GM18867 (cell line): ENCODE measurements around the gene CCDC172.
A peak's percentile ranks its signal among the peaks of the same experiment; 100 is the strongest.
"Not testable (repeated sequence)": the region's sequence is repeated elsewhere in the genome, so short reads cannot be mapped to it uniquely, and the experiment has no call there.

Experiments used
- ATAC-seq: cut with Tn5 transposase; IDR thresholded peaks from one replicate; pipeline ENCODE4 v1.9.1; 2021; ENCODE audit warnings: mild to moderate bottlenecking, moderate library complexity; ENCODE audit not compliant: unreplicated experiment

CCDC172 gene

DNA sequence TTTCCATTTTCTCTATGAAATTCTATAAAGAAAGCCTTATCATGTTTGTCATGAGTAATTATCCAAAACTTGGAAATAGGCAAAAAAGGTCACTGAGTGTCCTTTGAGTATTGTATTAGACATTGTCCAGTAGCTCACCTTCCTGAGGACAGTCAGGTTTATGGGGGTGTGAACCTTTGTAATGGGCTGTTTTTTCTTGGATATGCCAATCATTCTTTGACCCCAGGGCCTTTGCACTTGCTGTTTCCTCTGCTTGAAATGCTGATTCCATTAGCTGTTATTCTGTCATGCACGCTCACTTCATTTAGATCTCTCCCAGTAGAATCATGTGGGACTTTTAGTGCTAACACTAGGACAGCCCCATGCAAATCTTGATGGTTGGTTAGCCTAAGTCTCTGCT is 4.9 kb downstream of the CCDC172 start:
- ATAC-seq = no peak

DNA sequence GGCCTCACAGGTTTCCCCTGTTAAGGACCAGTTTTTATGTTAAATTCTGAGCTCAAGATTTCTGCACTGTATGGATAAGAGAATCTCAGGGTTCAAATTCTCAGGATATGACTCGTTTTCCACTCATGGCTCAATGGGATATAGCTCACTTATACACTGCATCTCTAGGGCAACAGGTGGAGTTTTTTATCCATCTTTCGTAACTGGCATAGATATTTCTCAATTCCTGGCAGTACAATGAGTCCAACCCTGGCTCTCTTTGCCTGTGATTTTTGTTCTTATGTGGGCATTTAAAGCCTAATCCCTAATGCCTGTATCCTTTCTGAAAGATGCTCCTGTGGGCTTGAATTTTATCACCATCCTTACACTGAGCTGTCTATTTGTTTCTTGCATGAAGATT is 7.6 kb downstream of the CCDC172 start:
- ATAC-seq = no peak

DNA sequence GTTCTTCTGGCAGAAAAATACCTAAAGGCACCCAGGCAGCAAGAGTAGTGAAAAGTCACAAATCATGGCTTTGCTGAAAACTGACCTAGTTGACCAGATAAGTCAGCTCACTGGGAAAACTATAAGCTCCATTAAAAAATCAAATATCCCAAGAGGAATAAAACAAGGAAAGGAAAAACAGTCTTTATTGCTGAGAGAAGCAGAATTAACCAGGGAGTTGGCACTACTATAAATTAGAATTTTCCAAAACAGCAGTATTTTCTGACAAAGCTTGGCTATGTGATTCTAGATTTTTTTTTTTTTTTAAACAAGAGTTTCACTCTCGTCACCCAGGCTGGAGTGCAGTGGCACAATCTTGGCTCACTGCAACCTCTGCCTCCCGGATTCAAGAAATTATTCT is 12.6 kb downstream of the CCDC172 start:
- no peak for ATAC-seq

DNA sequence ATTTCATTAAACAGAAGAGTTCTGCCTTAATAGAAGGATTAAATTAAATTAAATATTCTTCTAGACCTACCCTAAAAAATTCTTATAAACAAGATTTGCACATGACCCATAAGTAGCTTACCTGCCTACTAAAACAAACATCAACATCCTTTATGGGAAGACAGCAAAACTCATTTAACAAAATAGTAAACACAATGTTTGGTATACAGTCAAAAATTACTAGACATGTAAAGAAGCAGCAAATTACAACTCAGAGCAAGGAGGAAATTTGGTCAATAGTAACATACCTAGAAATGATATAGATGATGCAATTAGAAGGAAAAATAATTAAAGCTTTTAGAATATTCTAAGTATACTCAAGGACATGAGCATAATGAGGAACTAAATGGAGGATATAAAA is 27.9 kb downstream of the CCDC172 start:
- no peak for ATAC-seq

DNA sequence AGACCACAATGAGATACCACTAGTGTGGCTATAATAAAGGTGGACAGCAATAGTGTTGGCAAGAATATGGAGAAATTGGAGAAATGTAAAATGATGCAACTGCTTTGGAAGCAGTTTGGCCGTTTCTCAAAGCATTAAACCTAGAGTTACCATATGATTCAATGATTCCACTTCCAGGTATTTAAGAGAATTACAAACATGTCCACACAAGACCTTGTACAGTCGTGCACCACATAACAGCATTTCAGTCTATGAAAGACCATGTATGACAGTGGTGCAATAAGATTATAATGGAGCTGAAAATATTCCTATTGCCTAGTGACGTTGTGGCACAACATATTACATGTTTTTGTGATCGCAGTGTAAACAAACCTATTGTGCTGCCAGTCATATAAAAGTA is 29.6 kb downstream of the CCDC172 start:
- no peak for ATAC-seq

DNA sequence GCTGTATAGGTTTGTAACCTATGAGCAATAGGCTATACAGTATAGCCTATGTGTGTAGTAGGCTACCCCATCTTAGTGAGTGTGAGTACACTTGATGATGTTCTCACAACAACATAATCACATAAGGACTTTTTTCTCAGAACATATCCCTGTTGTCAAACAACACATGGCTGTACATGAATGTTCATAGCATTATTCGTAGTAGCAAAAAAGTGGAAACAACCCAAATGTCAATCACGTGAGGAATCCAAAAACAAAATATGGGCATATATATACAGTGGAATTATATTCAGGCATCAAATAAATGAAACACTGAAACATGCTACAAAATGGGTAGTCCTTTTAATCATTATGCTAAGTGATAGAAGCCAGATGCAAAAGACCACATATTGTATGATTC is 31.1 kb downstream of the CCDC172 start:
- ATAC-seq = no peak

DNA sequence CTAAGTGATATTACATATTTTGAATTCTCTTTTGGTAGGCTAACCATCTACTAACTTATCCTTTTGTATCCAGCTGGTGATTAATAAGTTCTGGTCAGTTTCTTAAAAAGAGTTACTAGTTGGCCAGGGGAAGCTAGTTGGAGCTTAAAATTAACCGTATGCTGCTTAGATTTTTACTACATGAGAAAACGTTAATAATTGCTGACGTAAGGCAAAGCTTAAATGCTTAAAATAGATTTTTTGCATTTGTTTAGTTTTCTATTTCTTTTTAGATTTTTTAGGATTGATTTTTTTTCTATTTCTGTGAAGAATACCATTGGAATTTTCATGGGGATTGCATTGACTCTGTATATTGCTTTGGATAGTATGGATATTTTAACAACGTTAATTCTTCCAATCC is 32.6 kb downstream of the CCDC172 start:
- no peak for ATAC-seq

DNA sequence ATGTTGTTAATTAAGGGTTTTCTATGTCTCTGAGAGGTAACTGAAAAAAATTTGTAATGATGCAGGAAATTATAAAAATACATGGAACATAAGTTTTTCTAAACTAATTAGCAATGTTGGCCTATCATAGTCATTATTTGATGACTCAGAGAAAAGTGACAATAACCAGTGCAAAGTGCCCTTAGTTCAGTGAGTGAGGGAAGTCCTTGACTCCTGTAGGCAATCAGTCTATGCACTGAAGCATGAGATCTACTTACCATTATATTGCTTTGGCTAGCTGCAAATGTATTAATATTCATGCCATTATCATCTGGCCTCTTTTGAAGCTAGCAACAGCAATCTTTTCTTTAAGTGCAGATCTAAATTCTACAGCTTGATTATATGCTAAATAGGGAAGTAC is 40.6 kb downstream of the CCDC172 start:
- no peak for ATAC-seq

DNA sequence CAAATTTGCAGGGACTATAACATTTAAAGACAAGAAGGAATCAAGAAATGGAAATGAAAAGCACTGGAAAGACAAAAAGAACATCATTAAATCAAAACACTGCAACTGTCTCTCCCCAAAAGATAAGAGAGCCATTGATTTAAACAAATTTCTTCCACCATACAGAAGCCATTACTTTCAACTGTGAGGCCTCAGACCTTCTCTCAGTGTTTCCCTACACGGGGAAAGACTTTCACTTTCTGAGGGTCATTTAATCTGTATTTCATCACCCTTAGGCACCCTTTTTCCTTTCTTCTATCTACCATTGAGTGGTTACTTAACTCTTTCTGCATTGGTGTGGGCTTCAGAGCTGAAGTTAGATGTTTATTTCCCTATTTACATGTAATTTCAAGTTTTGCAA is 47.5 kb downstream of the CCDC172 start:
- ATAC-seq = no peak

DNA sequence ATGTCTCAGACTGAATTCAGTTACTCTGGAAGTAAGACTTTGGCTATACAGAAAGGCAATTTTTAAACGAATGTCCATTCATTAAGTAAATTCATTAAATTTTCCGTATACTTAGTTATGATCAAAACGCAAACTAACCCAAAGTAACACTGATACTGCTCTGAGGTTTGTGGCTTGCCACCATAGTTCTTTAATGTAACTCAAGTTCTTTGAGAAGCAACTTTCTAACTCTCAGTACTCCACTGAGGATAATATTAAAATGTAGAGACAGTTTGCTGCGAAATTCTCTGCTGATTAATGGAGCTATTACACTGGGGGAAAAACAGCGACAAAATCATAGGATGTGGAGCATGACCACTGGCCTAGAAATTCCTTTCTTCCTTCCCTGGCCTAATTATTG is 58.0 kb downstream of the CCDC172 start:
- ATAC-seq = no peak

DNA sequence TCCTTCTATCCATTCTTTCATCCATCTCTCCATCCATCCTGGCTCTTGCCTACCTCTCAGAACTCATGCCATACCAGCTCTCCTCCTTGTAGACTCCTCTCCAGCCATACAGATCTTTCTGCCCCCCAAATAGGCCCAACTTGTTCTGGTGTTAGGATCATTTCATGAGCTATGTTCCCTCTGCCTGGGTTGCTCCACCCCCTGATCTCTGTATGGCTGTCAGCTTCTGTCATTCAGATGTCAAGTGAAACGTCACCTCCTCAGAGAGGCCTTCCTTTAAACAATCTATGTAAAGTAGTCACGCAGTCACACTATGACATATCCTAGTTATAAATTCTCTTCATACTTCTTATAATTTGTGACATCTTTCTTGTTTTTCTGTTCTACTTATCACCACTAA is 61.1 kb downstream of the CCDC172 start:
- ATAC-seq = no peak

DNA sequence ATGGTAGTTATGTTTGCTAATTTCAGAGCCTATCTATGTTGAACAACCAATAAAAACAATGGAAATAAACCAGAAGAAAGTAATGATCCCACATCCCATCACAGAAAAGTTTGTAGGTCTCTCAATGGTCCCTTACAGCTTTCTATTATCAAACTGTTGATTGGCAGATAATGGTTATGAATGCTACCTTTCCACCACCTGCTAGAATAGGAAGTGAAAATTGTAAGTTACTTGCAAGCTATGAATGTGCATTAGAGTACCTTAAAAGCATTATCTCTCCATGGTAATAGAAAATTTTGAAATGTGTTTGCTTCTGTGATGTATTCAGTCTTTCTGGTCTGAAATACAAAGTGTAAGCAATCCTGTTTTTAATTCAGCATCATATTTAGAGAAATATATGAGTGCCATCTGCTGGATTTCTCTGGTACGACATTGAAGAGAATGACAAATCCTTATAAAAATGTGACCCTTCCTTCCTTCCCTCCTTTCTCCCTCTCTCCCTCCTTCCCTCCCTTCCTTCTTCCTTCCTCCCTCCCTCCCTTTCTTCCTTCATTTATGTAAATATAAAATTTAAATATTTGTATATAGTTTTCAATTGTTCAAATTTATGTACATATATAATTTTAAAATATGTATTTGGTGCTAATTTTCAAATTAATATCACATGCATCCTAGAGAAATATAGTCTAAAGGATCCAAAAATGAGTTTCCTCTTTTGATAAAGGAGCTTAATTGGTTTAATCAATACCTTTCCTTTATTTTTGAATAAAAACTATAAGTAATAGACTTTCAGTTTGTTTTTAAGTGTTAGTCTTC is 62.0 kb downstream of the CCDC172 start:
- peak; percentile 63 for ATAC-seq

DNA sequence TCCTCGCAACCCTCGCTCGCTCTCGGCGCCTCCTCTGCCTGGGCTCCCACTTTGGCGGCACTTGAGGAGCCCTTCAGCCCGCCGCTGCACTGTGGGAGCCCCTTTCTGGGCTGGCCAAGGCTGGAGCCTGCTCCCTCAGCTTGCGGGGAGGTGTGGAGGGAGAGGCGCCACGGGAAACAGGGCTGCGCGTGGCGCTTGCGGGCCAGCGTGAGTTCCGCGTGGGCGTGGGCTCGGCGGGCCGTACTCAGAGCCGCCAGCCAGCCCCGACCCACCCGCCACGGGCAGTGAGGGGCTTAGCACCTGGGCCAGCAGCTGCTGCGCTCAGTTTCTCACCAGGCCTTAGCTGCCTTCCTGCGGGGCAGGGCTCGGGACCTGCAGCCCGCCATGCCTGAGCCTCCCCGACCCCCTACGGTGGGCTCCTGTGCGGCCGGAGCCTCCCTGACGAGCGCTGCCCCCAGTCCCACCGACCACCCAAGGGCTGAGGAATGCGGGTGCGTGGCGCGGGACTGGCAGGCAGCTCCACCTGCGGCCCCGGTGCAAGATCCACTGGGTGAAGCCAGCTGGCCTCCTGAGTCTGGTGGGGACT is 69.1 kb downstream of the CCDC172 start:
- ATAC-seq = not testable (repeated sequence)

DNA sequence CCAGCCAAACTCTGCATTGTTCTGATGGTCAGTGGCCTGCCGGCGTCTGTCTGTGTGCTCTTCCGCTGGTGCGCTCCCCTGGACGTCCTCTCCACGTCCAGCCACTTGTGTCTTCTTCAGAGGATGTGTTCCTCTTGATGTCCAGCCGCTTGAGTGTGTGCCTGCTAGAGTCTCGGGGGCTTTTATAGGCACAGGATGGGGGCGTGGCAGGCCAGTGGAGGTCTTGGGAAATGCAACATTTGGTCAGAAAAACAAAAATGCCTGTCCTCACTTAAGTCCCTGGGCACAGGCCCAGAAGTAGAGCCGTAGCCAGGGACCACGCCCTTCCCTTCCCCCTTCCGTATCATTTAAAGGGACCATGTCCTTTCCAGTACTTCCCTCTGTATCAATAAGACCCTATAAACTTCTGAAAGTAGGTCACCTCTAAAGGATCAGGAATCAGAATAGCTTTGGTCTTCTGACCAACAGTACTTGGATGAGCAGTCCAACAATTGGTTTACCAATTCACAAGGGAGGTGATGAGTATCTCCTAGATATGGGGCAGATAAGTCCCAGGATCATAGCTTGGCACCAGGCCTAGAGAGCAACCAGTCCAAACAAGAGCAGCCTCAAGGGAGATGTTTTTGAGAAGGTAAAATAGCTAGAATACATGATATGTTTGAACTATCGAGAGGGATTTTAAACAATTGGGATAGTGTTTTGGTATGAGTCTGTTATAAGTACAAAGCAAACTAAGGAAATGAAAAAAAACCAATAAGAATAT is 71.2 kb downstream of the CCDC172 start:
- ATAC-seq = no peak

DNA sequence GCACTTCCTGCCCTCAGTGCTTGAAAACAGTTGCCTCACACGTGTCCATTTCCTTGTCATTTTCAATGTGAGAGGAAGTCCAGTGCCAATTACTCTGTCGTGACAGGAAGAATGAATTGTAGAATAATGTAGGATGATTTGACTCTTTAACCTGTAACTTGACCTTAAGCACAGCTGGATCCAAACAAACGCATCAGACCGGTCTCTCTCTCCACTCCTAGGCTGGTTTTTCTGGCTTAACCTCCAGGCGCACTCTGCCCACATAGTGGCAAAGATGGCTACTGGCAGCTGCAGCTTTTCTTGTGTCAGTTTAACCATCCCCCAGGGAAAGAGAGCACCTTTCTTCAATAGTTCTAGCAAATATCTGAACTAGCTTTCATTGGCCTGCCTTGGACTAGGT is 74.0 kb downstream of the CCDC172 start:
- ATAC-seq = no peak

DNA sequence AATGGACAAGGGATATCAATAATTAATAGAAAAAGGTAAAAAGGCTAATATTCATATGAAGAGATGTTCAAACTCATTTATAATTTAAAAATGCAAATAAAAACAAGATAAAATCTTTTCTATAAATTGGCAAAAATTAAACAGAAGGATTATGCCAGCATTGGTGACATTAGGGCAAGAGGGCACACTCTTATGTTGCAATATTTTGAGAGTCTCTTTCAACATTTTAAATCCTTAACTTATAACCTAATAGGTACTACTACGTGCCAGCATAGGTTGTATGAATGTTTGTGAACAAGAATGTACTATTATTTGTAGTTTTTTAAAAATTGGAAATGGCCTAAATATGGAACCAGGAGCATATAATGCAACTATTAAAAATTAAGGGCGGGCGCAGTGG is 78.6 kb downstream of the CCDC172 start:
- no peak for ATAC-seq

DNA sequence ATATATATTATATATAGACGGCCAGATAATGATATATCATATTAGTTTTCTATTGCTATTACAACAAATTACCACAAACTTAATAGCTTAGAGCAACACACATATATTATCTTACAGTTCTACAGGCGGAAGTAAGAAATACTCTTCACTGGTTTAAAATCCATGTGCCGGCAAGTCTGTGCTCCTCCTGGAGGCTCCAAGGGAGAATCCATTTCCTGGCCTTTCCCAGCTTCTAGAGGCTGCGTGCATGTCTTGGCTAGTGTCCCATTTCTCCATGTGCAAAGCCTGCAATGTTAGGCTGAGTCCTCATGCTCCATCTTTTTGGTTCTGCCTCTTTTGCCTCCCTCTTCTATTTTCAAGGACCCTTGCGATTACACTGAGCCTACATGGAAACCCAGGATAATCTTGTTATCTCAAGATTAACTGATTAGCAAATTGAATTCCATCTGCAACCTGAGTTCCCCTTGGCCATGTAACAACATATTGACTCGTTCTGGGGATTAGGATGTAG is 79.5 kb downstream of the CCDC172 start:
- no peak for ATAC-seq

DNA sequence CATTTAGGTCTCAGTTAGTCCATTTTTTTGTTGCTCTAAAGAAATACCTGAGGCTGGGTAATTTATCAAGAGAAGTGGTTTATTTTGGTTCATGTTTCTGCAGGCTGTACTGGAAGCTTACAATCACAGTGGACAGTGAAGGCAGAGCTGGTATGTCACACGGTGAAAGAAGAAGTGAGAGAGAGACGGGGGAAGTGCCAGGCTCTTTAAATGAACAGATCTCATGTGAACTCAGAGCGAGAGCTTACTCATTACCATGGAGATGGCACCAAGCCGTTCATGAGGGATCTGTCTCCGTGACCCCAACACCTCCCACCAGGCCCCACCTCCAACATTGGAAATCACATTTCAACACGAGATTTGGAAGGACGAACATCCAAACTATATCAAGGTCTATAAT is 84.5 kb downstream of the CCDC172 start:
- ATAC-seq = peak; percentile 96

DNA sequence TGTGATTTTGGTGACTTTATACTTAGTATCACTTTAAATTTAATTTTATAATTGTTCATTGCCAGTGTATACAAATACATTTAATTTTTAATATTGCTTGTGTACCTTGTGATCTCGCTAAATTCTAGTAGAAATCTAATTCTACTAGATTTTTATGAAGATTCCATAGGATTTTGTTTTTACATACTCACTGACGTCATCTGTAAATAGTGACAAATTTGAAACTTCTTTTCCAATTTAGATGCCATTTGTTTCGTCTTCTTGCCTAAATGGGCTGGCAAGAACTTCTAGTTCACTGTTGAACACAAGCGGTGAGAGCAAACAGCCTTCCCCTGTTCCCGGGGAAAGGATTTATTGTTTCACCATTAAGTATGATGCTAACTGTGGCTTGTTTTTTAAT is 86.1 kb downstream of the CCDC172 start:
- no peak for ATAC-seq

DNA sequence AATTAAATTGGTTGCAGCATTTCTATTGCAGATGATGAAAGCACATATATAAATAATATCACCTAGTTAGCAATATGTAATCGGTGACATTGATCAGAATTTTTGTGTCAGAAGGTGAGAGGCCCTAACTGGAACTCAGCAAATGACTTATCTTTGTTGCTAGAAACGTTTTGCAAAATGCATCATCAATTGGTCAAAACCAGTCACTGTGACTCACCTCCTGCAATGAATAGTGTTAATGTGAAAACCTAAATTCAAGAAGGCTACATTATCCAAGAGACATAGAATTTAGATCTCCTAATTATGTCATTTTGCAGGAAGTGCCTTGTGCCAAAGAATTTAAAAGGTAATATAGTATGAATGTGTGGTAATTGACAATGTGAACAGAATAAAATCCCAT is 93.6 kb downstream of the CCDC172 start:
- ATAC-seq = no peak

DNA sequence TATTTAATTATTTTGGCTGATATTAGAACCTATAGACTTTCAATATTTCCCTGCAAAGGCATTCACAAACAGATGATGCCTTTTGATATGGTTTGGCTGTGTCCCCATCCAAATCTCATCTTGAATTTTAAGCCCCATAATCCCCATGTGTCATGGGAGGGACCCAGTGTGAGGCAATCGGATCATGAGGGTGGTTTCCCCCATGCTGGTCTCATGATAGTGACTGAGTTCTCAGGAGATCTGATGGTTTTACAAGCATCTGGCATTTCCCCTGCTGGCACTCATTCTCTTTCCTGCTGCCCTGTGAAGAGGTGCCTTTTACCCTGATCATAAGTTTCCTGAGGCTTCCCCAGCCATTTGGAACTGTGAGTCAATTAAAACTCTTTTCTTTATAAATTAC is 94.1 kb downstream of the CCDC172 start:
- no peak for ATAC-seq

DNA sequence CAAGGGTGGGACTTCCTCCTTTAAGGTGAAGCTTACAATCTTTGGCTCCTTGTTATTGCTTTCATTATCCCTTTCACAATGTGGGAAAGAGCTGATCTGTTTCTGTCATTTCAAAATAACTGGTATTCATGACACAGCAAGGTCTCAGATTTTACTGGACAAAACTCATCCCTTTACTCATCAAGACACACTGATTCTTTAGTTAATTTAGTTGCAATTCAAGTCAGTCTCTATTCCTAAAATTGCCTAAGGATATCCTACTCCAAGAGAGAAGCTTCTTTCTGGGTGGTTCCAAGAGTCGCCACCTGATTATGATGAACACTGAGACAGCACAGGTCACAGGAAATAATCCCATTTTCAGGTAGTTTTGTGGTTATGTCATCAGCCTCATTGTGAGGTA is 97.6 kb downstream of the CCDC172 start:
- ATAC-seq = no peak
